Ovary (tissue), 3 donors: ENCODE results near the gene NR4A3.

ENCODE experiments used
- CTCF ChIP-seq, 3 donors: fragments of 450-650 bp in 2 of 3; fragments of 200-600 bp in 1 of 3; IDR thresholded peaks; one replicate each; pipeline versions ENCODE4 v1.5.1 to v1.8.0; 2016 to 2022; ENCODE audit warnings: antibody characterized with exemption in 3 of 3, mild to moderate bottlenecking in 1 of 3
- EP300 ChIP-seq: sonication (generic); formaldehyde crosslinking; IDR thresholded peaks from one replicate; pipeline ENCODE4 v1.6.1; 2017; ENCODE audit warnings: antibody characterized with exemption
- POLR2A ChIP-seq: fragments of 450-650 bp; IDR thresholded peaks from one replicate; pipeline ENCODE4 v1.6.1; 2017; ENCODE audit warnings: antibody characterized with exemption, mild to moderate bottlenecking, moderate library complexity
- donor health status: DM: no; HTN: no; CAD: no.

GRCh38 chr9:99863955-99864354, 42.3 kb downstream of the NR4A3 start:
- TF ChIP-seq CTCF (IDR thresholded peaks at IDR 0.05) (no peak), POLR2A (no peak), EP300 (no peak)
